HG03521 (cell line): ENCODE measurements around the gene DPH3.
A peak's percentile ranks its signal among the peaks of the same experiment; 100 is the strongest.

Experiments
- ATAC-seq: cut with Tn5 transposase; IDR thresholded peaks from one replicate; pipeline ENCODE4 v1.9.1; 2021; ENCODE audit warnings: mild to moderate bottlenecking, moderate library complexity; ENCODE audit not compliant: unreplicated experiment

DPH3 gene

DNA sequence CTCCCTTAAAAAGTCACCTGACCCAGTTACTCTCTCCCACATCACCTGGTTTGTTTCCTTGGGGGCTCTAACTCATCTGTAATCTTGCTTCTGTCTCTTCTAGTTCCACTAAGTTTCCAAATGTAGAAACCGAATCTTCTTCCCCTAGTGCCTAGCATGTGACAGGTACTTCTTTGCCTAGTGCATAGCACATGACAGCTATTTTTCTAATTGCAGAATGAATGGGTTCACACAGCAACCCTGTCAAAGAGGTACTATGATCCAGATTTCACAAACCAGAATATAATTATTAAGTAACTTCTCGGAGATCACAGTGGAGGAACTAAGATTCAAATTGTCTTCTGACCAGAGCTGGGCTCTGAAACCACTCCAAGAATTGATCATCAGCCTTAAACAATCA is 7.4 kb downstream of the DPH3 start:
- ATAC-seq = no peak

DNA sequence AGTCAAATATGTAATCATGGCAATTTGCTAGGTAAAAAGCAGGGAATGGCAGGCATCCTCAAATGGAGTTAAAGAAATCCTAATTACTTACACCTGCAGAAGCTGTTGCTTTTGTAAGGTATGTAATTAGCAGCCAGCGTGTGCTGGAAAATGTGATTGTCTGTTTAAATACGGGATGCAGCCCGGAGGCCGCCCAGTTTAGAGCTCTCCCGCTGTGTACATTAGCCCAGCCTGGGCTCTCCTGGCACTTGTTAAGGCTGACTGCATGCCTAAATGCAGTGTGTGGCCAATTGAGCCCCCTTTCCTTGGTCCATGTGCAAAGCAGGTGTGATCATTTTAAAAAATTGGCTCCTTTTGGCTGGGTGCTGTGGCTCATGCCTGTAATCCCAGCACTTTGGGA is 9.0 kb downstream of the DPH3 start:
- ATAC-seq = no peak

DNA sequence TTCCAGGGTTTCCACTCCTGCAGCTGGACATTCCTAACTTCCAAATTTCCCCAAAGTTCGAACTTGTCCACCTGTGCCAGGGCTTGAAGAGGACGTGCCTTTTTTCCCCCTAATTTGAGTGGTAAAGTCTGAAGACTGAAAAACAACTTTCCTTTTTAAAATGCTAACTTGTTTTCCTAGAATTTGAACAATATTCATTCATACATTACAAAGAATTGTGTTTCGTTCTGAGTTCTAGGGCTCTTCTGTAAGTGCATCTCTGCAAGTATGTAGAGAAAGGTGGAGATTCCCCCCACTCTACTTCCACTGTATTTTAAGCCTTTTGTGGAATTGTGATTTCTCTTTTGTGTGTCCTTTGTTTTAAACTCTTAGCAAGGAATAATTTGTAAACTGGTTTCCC is 9.4 kb downstream of the DPH3 start:
- ATAC-seq = no peak

DNA sequence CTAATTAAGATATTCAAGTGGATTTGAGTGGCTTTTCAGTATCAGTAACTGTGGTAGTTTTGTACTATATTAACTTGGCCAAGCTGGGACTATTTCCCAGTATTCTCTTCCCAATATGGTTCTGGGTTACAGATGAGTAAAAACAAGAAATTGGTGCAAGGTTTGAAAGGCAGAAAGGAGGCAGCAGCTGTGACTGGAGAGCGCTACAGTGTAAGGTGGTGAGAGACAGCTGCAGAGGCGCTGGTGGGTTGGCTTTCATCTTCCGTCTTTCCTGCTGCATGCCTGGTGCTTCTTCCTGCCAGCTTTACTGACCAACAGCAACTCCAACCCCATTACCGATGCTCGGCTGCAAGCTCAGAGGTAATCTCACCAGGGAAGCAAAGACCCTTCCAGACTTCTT is 9.8 kb downstream of the DPH3 start:
- no peak for ATAC-seq

DNA sequence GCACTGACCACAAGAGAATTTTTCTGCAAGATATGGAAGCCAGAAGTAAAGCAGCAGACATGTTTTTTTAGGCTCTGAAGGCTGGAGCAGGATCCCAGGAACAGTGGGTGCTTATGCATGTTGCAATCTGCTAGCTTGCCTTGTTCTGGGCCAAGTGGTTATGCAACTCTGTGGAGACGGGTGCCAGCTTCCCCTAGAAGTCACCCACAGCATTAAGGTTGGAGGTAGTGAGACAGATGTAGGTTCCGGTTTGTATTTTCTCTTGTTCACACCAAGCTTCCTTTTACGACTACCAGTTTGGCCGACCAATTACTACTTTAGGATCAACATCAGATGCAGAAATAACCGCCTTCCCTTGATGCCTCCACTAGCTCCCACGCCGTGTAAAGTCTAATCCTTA is 11.1 kb downstream of the DPH3 start:
- ATAC-seq = no peak

DNA sequence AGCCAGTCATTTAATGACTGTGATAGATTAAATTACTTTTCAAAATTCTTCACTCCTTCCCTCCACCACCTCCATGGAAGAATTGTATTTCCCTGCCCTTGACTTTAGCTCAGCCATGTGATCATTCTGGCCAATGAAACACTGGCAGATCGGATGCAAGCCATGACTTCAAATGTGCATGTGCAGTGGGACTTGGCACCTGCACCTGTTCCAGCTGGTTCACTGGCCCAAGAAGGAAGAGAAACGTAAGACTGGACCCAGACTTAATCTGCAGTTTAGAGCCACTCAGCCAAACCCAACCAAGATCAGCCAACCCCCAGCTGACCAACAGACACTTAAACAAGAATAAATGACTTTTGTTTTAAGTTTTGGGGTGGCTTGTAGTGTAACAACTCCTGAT is 11.8 kb downstream of the DPH3 start:
- no peak for ATAC-seq

DNA sequence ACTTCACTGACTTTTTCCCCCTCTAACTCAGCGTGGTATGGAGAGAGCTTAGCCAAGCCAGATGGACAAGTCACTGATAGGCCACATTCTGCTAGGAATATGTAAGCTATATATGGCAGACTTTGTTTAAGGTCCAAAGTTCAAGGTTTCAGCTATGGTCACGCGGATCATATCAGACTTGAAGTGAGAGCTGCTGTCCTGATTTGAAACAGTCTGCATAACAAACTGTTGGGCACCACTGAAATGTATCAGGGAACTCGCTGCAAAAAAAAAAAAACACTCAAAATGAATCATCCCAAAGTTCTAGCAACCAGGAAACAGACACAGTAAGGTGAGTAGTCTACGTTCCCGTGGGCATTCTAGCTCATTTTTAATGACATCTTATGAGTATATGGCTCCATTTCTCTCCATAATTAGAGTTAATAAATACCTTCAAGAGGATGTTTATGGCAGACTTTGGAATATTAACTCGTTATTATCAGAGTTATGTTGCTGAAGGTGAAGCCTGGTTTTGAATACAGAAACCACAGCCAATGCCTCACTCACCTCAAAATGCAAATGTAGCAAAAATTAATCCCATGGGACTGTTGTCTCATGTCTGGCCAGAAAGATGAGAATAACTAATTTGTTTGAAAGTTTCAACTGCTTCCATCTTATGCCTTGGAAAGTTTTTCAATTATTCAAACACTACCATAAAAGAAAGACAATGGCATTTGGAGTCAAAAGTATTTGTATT is 12.3 kb downstream of the DPH3 start:
- ATAC-seq = no peak

DNA sequence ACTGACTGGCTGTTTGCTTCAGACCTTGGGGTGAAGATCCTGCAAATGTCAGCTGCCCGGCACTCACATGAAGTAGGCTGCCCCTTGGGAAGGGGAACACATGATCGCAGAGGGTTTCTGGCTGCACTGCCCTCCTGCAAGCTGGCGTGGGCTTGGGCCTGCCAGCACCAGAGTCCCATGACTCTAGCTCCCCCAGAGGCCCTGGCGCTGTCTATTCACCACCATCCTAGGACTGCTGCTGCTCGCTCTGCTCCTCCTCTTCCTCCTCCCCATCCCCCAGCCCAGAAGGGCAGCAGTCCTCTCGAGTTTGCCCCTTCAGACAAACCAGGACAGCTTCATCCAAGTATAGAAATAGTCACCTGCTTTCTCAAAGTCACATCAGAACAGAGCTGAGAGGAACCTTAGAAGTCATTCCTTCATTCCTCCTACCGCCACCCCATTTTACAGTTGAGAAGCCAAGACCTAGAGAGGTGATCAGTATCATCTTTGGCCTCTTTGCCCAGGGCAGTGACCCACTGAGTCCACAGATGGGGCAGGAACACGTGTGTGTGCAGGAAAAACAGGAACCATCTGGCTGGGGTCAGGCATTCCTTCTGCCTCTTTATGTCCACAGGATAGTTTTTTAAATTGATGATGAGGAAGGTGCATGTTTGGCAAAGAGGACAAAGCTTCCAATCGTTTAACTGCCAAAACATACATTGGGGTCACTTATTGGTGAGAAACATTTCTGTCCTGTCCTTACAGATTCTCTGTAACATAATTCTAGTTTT is 13.2 kb downstream of the DPH3 start:
- no peak for ATAC-seq

DNA sequence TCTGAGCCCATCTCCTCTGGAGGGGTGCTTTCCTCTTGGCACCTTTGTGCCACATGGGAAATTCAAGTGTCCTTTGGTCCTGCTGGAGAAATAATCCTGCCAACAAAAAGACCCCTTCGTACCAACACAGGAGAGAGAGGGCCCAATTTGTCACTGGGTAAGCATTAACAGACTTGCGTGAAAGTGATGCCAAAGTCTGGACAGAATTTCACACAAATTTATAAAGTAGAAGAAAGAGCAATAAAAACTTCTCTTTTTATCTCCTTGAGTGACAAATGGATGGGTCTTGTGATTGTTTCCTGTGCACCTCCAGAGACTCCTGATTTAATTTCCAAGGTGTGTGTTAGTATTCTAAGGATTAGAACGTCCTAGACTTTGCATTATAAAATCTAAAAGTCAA is 14.9 kb downstream of the DPH3 start:
- no peak for ATAC-seq

DNA sequence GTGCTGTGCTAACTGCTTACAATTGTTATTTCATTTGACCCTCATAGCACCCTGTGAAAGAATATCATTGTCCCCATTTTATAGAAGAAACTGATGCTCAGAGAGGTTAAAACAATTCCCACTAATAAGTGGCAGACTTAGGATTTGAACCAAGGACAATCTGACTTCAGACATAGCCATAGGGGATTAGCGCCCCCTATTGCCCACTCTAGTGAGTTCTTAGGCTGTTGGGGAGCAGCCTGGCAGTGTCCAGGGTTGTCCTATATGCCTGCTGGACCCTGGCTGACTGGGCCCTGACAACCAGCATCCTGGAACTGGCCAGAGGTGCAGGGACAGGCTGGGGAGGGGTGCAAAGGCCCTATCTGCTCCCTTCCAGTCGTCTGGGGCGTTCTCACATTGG is 15.4 kb downstream of the DPH3 start:
- no peak for ATAC-seq

DNA sequence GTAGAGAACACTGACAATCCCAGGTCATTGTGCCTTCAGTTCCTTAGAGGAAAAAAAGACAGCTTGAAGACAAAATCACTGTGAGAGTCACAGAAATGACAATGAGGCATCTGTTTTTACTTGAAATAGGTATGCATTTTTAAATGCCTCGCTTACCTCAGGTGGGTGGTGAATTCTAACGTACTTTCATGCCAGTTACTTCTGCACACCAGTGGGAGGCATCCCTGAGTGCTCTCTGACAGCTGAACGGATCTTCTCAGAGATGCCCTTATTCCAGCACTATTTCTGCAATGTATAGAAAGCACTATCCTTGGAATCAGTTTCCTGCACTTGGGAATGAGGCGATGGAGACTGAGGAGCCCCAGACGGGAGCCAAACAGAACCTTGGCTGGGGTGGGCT is 16.2 kb downstream of the DPH3 start:
- ATAC-seq = no peak

DNA sequence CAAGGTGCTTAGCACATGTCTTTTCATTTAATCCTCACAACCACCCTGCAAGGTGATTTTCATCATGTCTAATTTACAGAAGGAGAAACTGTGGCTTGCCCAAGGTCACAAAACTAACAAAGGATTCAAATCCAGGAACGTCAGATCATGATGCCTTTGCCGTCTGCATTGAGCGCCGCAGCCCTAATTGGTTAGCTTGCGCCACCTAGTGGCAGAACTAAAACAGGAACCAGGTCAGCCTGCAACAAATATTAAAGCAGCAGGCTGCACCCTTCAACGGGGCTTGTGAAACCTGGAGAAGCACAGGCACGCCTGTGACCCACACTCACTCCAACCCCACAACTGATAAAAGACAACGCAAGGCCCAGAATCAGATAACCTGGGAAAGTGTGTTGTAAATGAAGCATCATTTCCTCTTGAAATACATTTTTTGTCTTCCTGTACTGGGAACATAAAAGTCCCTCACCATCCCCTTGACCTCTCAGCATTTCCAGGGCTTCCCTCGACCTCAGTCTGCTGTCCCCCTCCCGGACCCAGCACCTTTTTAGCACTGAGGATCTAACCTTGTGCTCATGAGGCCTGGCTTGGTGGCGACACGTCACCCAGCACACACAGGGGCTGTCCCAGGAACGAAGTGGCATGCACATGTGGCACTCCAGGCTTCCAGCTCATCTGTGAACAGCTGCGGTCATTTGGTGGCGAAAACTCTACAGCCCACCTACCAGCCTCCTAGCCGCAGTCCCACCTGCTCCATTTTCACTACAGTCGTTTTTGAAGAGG is 17.3 kb downstream of the DPH3 start:
- ATAC-seq = peak; percentile 69

DNA sequence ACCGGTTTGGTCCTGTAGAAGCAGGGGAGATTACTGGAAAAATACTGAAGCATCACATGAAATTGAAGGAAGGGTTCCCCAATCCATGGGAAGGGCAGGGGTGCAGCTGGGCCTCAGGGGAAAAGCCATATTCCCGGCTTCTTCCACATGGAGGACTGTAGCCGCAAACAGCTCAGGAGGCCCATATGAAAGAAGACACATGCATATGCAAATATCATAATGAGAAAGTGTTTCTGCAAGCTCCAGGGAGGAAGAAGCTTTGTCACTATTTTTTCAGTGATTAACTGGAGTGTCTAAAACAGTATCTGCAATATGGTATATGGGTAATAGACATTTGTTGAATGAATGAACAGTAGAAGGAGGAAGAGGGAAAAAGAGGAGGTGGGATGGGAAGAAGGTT is 19.1 kb downstream of the DPH3 start:
- no peak for ATAC-seq

DNA sequence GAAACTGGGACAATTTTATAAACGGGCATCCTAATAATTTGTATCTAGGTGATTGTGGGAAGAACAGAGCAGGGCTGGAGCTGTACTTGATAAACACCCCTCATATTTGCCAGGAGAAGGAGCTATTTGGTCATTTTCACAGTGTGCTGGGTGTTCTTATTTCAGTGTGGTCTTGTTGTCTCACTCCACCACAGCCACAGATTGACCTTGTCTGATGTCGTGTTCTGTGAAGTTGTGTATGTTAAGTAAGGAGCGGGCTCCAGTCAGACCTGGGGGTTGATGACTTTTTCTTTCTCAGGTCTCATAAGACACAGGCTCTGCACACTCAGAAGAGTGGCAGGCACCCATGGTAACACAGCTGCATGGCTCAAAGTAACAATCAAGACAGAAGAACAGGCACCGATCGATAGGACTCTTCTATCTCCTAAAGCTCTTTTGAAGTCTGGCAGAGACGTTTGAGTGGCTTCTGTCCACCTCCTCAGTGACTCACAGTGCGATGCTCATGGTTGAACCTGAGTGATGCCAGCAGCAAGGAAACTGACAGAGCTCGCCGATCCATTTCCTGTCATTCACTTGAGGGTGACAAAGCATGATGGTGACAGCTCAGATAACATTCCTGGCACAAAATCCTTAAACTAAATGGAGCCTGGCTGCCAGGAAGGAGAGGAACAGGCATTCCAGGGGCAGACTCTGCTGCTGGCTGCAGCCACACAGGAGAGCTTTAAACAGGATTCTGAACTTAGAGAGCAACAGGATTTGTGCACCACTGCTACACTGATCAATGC is 20.8 kb downstream of the DPH3 start:
- no peak for ATAC-seq

DNA sequence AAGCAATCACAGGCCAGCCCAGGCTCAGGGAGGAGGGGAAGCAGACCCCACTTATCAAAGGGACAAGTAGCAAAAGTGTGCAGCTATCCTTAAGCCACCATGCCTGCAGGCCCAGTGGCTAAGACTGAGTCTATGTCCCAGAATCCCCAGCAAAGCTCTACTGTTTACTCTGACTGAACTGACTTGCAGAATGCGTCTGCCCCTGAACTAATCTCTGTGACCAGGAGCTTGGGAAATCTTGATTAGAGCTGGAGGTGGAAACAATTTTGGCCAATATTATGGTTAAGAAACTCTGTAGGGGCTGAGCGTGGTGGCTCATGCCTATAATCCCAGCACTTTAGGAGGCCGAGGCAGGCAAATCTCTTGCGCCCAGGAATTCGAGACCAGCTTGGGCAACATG is 22.6 kb downstream of the DPH3 start:
- ATAC-seq = no peak

DNA sequence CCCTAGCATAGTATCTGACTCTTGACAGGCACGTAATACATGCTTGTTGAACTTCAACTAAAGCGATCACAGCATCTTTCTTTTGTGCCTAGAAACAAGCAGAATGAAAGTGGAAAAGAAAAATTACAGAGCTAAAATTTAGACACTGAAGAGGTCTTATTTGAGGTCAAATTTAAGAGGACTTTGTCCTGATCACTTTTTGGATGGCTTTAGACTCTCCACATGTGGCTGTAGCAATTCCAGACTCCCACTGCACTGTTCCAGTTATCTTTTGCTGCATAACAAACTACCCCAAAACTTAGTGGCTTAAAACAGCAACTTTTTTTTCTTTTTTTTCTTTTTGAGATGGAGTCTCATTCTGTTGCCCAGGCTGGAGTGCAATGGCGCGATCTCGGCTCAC is 23.5 kb downstream of the DPH3 start:
- ATAC-seq = no peak

DNA sequence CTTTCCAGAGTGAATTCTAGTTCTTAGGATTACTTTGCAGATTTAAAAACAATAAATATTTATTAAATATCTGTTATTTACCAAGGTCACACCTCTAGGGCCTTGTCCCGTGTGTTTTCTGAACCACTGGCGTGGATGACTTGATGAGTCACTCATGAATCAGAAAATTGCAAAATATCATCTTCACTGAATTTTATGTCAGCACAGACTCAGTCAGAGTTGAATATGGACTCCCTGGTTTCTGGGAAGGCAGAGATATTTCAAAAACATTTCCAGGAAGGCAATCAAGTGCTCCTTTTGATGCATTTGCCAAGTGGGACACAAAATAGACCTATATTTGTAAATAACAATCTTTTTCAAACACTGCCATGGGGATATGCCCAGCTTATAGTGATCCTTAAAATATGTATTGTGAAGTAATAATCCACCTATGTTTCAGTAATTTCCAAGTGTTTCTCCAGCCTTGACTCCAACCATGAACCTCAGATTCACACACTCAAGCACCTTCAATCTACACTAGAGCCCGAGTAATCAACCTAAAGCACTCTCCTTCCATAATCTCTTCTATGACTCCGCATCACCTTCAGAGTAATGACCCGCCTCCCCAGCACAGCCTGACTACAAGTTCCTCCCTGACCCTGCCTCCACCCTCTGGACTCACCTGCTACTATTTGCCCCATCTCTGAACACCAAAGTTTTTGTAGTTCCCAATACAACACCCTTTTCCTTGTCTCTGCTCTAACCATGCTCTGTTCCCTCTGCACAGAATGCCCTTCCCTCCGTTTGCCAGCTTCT is 24.3 kb downstream of the DPH3 start:
- no peak for ATAC-seq

DNA sequence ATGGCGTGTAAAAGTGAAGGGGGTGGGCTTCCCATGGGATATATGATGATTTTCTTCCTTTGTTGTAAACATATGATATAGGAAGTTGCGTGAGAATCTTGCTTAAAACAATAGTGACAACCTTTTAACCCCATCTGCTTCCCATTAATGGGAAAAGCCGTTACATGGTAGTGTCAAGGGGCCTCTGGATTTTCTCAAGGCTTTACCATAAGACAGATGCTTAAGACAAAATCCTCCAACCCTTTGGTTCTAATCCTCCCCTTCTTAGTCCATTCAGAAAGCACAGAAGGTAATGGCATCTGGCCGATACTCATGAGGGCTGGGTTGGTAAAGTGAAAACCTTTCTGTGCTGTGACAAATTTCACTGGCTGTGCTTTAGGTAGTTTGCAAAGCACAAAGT is 25.0 kb downstream of the DPH3 start:
- no peak for ATAC-seq

DNA sequence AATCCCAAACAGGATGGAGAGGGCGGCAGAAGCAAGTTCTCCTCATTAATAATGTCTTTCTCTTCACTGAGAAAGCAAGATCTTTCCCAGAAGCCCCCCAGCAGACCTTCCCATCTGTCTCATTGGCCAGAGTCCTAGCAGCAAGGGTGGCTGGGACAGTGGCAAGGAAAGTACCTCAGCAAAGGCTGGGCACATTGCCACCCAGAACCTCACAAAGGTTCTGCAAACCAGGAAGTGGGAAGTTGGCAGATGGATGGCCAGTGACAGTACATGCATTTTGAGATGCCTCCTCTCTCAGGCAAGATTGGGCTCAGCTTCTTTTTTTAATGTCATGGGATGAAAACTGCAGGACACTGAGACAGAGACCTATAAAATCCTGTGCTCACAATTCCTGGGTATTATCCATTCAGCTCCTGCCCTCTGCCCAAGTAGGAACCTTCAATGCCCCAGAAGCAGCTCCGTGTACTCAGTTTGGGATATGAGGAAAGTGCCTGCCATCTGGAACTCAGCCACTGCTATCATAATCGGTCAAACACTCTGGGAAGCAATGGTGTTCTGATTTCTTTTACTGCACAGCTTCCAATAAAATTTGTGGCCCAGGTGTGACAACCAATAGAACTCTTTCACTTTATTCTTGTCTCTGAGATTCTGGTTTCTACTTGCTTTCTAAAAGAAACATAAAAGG is 25.5 kb downstream of the DPH3 start:
- no peak for ATAC-seq
